Fibroblast of skin of left biceps (primary cell): ENCODE results near the gene FBXL13.
A peak's percentile ranks its signal among the peaks of the same experiment; 100 is the strongest.
"Not testable (repeated sequence)": the region's sequence is repeated elsewhere in the genome, so short reads cannot be mapped to it uniquely, and the experiment has no call there.

Experiments used
- DNase-seq, 2 experiments: peaks; one replicate each; pipeline ENCODE4 v3.0.0-alpha.2; 2013; ENCODE audit warnings: low read depth in 2 of 2

Gene FBXL13

GRCh38 chr7:103074519-103075336, at the start of gene FBXL13, which contains the start of gene ARMC10:
FBXL13 (minus strand) TSS chr7:103074796.
ARMC10 (plus strand) TSS chr7:103075140; CDS start chr7:103075273, 133 bp downstream.
- peak; percentile 56 to 71 for DNase-seq

- DNase-seq: no peak
These were observed 48.9 kb upstream of the FBXL13 start for GRCh38 chr7:103123529-103123928.

DNA sequence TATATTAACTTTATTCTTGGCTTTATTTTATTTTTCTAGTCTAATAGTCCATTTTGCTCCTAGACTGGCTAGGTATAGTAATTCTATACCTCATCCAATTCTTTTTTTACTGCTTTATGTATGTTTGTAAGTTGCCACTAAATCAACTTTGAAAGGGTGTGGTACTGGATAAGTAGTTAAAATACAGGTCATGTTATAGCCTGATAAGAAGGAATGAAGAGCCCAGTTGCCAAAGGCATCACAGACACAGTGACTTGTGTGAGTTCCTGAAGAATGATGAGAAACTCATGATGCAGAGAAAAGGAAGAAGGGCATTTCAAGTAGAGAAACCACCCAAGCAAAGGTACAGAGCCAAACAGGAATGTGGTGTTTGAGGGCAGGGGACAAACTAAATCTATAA, 47.0 kb upstream of the FBXL13 start:
- DNase-seq: no peak

DNA sequence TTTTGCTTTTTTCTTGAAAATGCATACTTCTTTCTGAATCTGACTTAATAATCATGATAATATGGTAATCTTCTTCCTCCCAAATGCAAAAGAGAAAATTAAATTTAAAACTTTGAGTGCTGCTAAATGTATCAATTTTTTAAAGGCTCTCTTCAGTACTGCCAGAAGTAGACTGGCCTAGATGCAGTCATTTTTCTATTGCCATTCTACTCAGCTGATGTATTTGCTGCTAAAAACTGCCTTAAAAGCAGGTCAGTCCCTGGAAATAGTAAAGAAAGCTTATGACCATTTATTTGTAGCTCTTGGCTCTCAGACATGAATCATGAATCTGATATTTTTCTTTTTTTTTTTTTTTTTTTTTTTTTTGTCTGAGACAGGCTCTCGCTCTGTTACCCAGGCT, 45.8 kb upstream of the FBXL13 start:
- no peak for DNase-seq

GRCh38 chr7:103119791-103120291, 45.2 kb upstream of the FBXL13 start:
- DNase-seq: no peak

DNA sequence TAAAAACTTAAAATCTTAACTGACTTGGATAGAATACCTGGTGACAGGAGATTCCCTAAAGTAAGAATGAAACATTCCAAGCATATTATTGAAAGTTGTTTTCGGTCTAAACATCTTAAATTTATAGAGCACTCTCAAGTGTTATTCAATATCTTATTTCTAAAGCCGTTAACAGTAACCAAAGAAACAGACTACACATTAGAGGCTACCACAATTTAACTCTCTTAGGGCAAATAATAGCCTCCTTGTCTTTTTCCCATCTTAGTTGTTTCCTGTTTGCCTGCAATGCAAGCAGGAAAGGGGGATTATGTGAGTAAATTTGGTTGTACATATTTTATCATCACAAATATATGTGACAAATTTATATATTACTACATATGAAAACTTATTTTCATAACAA, 42.9 kb upstream of the FBXL13 start:
- no peak for DNase-seq

DNA sequence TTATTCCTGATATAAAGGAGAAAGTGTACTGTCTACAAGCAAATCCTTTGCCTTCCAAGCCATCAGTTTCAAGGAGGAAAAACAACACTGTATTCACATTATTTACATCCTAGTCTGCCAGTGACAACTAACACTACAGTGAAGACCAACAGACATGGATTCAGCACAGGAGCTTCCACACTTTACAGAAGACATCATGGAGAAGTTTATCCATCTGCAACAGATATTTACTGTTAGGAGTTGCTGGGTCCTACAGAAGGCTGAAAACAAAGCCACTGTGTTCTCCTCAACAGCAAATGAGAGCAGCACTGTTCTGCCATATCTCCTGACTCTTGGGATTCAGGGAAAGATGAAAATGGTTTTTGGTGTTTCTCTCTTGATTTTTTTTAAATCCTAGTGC, 42.4 kb upstream of the FBXL13 start:
- no peak for DNase-seq

DNA sequence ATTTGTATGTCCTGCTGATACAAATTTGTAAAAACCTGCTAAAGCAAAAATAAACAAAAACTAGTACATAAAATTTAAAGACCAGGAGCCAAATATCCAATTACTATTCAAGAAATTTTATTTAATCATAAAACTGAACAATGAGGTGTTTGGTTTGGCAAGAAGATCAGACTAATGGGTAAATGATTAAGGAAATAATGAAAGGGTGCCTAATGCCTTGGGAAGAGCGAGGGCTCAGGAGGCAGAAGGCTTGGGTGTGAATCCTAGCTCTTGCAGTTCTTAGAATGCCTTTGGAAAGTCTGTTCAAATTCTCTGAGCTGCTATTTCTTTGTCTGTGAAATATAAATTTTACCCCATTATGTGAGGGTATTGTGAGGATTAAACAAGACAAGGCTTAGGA, 41.9 kb upstream of the FBXL13 start:
- no peak for DNase-seq

GRCh38 chr7:103115771-103116170, 41.2 kb upstream of the FBXL13 start:
- DNase-seq: no peak

- DNase-seq: no peak
These were observed 40.0 kb upstream of the FBXL13 start for GRCh38 chr7:103114576-103115008.

DNA sequence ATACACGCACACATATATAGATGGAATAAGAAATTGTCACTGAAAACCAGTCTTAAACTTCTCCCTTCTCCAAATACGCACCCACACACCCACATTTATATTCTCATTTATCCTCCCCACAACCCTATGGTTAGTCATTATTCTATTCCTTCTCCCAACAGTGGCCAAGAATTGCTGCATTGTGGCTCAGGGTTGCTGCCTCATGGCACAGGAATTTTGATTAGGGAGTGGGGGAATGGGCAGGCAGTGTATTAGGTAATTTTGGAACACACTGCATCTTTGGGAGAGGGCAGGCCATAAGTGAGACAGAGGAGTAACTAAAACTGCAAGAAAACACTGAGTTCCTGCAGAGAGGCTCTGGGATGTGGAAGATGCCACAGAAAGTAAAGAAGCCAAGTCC, 38.6 kb upstream of the FBXL13 start:
- DNase-seq: peak; percentile 82 to 86

DNA sequence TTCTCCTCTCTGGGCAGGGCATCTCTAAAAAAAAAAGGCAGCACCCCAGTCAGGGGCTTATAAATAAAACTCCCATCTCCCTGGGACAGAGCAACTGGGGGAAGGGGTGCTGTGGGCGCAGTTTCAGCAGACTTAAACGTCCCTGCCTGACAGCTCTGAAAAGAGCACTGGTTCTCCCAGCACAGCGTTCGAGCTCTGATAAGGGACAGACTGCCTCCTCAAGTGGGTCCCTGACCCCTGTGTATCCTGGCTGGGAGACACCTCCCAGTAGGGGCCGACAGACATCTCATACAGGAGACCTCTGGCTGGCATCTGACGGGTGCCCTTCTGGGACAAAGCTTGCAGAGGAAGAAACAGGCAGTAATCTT, 32.1 kb upstream of the FBXL13 start:
- DNase-seq: not testable (repeated sequence)

- DNase-seq: no peak
These were observed 31.6 kb upstream of the FBXL13 start for GRCh38 chr7:103106005-103106702.

DNA sequence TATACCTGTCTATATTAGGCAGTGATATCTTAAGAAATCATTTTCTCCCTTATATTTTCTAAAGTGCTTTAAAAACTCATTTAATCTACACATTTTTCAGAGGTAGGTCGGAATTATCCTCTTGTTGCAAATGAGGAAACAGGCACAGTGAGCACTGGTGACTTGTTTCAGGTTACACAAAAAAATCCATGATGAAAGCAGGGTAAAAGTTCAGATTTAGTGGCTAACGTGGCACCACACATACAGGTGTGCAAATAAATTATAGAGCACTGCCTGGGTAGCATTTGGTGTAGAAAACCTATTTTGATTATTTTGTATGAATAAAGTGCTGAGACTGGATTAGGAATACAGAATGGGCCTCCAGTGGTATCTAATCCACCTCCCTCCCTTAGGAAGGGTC, 26.9 kb upstream of the FBXL13 start:
- no peak for DNase-seq

- no peak for DNase-seq
These were observed 25.8 kb upstream of the FBXL13 start for GRCh38 chr7:103100348-103100747.

DNA sequence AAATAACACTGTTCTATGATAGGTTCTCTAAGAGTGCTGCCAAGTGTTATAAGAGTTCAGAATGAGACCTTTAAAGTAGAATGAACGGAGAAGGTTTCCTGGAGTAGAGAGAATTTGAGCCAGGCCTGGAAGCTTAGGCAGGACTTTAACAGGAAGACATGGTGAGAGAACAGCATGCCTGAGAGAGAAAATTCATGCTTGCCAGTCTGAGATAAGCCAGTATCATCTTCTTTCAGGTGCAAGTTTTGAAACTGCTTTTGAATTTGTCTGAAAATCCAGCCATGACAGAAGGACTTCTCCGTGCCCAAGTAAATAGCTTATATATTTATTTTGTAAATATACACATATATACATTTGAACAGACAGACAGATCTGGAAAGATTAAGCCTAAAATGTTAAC, 22.4 kb upstream of the FBXL13 start:
- no peak for DNase-seq

DNA sequence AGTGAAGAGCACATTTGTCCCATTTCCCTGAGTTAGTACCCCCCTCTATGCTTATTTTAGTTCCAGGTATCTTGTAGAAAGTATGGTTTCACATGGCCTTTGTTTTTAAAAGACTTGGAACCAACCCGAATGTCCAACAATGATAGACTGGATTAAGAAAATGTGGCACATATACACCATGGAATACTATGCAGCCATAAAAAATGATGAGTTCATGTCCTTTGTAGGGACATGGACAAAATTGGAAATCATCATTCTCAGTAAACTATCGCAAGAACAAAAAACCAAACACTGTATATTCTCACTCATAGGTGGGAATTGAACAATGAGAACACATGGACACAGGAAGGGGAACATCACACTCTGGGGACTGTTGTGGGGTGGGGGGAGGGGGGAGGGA, 21.0 kb upstream of the FBXL13 start:
- DNase-seq: not testable (repeated sequence)

- DNase-seq: no peak
These were observed 19.5 kb upstream of the FBXL13 start for GRCh38 chr7:103094102-103094501.

- no peak for DNase-seq
These were observed 18.8 kb upstream of the FBXL13 start for GRCh38 chr7:103093429-103093828.

- DNase-seq: not testable (repeated sequence)
These were observed 17.7 kb upstream of the FBXL13 start for GRCh38 chr7:103092321-103092720.

GRCh38 chr7:103083210-103083609, 8.6 kb upstream of the FBXL13 start:
- no peak for DNase-seq

GRCh38 chr7:103082497-103082896, 7.9 kb upstream of the FBXL13 start:
- no peak for DNase-seq

GRCh38 chr7:103080923-103081322, 6.3 kb upstream of the FBXL13 start:
- no peak for DNase-seq
